ENCODE measurements around the gene TRIM26. TPM values are rescaled to one million over a fixed set of nuclear protein-coding genes. Genes with fewer than 3 reads are reported as not detected.

Gene TRIM26
- polyA plus RNA-seq, 1 of the 3 experiments (the other 2 are of a cell fraction) = 26.1 TPM

DNA sequence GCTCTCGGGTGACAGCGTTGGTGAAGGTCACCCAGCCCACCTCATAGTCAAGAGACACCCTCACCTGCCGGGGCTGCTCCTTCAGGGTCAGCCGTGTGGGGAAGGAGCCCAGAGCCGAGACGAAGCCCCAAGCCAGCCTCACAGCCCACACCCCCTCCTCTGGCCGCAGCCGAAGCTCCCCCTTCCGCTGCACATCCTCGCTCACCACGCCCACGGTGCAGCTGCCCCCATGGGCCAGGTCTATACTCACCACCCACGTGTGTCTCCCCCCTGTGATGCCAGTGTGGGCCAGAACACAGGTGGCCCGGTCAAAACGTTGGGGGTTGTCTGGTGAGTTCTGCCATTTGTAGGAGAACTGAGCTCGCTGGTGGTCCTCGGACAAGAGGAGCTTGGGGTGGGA, 59.1 kb downstream of the TRIM26 start (continued):
- TF ChIP-seq, protein P1, sequence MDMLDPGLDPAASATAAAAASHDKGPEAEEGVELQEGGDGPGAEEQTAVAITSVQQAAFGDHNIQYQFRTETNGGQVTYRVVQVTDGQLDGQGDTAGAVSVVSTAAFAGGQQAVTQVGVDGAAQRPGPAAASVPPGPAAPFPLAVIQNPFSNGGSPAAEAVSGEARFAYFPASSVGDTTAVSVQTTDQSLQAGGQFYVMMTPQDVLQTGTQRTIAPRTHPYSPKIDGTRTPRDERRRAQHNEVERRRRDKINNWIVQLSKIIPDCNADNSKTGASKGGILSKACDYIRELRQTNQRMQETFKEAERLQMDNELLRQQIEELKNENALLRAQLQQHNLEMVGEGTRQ (IDR thresholded peaks at IDR 0.05; ENCODE audit: borderline replicate concordance, low read depth, low read length) = no peak
- TF ChIP-seq NFIC (IDR thresholded peaks at IDR 0.05; ENCODE audit: borderline replicate concordance) = no peak
- no peak for TF ChIP-seq MXI1 (IDR thresholded peaks at IDR 0.05; ENCODE audit: low read depth, low read length)
- no peak for TF ChIP-seq RFX5 (IDR thresholded peaks at IDR 0.05; ENCODE audit: low read length)

DNA sequence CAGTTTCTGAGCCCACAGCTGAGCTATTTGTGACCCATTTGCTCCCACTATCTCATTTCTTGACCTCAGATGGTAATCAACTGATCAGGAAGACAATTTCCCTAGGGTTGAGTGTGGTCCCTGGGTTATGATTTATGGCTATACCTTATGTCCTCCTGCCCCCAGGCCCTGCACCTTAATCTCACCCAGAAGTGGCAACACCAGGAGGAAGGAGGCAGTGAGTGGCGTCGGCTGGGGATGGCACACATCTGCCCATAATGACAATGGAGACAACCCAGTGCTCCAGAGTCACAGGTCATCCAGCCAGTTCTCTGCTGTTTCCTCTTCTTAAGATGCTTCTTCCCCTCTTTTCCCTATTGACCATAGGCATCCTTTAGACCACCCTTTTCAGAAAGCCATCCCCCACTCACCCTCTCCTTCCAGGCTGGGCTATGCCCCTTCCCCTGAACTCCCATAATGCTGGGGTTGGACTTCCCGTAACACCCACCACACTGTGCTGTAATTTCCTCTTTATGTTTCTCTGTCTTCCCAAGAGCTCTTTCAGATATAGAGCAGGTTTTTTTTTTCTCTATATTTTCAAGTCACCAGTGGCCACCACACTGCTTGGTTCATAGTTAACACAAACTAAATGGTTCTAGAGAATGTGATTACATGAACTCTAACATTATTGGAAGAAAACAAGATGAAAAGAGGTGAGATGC, 60.1 kb downstream of the TRIM26 start:
- 72% methylated on average over 3 of the region's 3 CpGs for WGBS (ENCODE audit: low lambda C conversion rate)
- Histone ChIP-seq H3K27ac (ENCODE audit: low read depth in 2 of 2, low read length in 1 of 2) (no peak overlapping the region), H3K4me1 (ENCODE audit: control insufficient read depth in 1 of 2, insufficient read depth in 2 of 2, low read depth in 1 of 2, low read length in 1 of 2) (no peaks in the 10 kb centered on the region; a peak in 1 of 4 replicates), H3K79me2 (ENCODE audit: insufficient read depth) (no peaks in the 10 kb centered on the region), H2AFZ (ENCODE audit: low read depth) (no peak overlapping the region), H3K9me2 (no peaks in the 10 kb centered on the region), H3K9me3 (no peaks in the 10 kb centered on the region), H3K4me3 (ENCODE audit: low read depth in 2 of 2, low read length in 1 of 2) (no peak overlapping the region), H3F3A (replicated peaks; ENCODE audit: insufficient read depth) (no peaks in the 10 kb centered on the region), H4K20me1 (ENCODE audit: insufficient read depth) (no peaks in the 10 kb centered on the region), H3K27me3 (ENCODE audit: insufficient read depth) (peaks cover 11% of the 10 kb centered on the region; the same call in 1 of the 2 replicates), H3K9ac (no peak overlapping the region), H3K4me2 (no peak overlapping the region), H3K36me3 (replicated peaks in 1 of 2; ENCODE audit: control insufficient read depth in 1 of 2, insufficient read depth in 2 of 2, low read length in 1 of 2) (no peaks in the 10 kb centered on the region)
- TF ChIP-seq TCF12 (IDR thresholded peaks at IDR 0.05) (no peak), POLR2AphosphoS5 (IDR thresholded peaks at IDR 0.05; ENCODE audit: low read depth, low read length) (no peak), ELF1 (IDR thresholded peaks at IDR 0.05) (no peak)
- ChIA-PET POLR2A (no interaction called here), CTCF (interaction anchor here (1.3 to 6.4 kb wide), 4 partner anchors 17 to 49 kb away, joined by 4 to 38 read pairs (median 8); partner anchors contain the start of gene TRIM40)
- DNase-seq = no peak

GRCh38 chr6:30152016-30152673, 61.1 kb downstream of the TRIM26 start:
- H3K27ac ChIP-seq (ENCODE audit: low read depth in 2 of 2, low read length in 1 of 2) = no peak overlapping the region
- ChIA-PET CTCF (interaction anchor here (0.9 to 6.4 kb wide), 6 partner anchors 16 to 49 kb away, joined by 3 to 38 read pairs (median 4); partner anchors contain the start of gene TRIM40), POLR2A (no interaction called here)
- no peak overlapping the region for H3K9ac ChIP-seq
- no peaks in the 10 kb centered on the region; a peak in 1 of 4 replicates for H3K4me1 ChIP-seq (ENCODE audit: control insufficient read depth in 1 of 2, insufficient read depth in 2 of 2, low read depth in 1 of 2, low read length in 1 of 2)
- no peak for DNase-seq
- no peaks in the 10 kb centered on the region for H3K9me3 ChIP-seq
- no peaks in the 10 kb centered on the region for H3K9me2 ChIP-seq
- H3K4me3 ChIP-seq (ENCODE audit: low read depth in 2 of 2, low read length in 1 of 2) = no peak overlapping the region
- no peak overlapping the region for H2AFZ ChIP-seq (ENCODE audit: low read depth)
- no peak overlapping the region for H3K4me2 ChIP-seq
- no peak for TF ChIP-seq MAX (IDR thresholded peaks at IDR 0.05; ENCODE audit: low read depth)
- no peak for TF ChIP-seq RXRA (IDR thresholded peaks at IDR 0.05; ENCODE audit: borderline replicate concordance, low read depth)
- no peak for TF ChIP-seq CTCF (IDR thresholded peaks at IDR 0.05)
- no peak for TF ChIP-seq ELF1 (IDR thresholded peaks at IDR 0.05)
- WGBS (ENCODE audit: low lambda C conversion rate) = 13% methylated on average over 4 of the region's 4 CpGs
- no peaks in the 10 kb centered on the region for H3F3A ChIP-seq (replicated peaks; ENCODE audit: insufficient read depth)
- peaks cover 8% of the 10 kb centered on the region; the same call in 1 of the 2 replicates for H3K27me3 ChIP-seq (ENCODE audit: insufficient read depth)
- no peaks in the 10 kb centered on the region for H4K20me1 ChIP-seq (ENCODE audit: insufficient read depth)
- no peaks in the 10 kb centered on the region for H3K36me3 ChIP-seq (replicated peaks in 1 of 2; ENCODE audit: control insufficient read depth in 1 of 2, insufficient read depth in 2 of 2, low read length in 1 of 2)
- no peaks in the 10 kb centered on the region for H3K79me2 ChIP-seq (ENCODE audit: insufficient read depth)

Measured in SK-N-SH (cell line).